K562 (cell line): Measurements from ENCODE around the gene C17orf113.

Experiments used
- CBX3 ChIP-seq, 2 experiments: IDR thresholded peaks; 1 replicate in 1 of 2; 2 replicates in 1 of 2; pipeline ENCODE4 v1.6.1; 2012; ENCODE audit warnings: inconsistent platforms in 2 of 2, low read length in 2 of 2, borderline replicate concordance in 1 of 2, control low read depth in 1 of 2
- EZH2 ChIP-seq: IDR thresholded peaks from 2 replicates; pipeline ENCODE4 v1.6.1; 2012; ENCODE audit warnings: low read depth, mild to moderate bottlenecking, inconsistent platforms, low read length, borderline replicate concordance
- FOSL1 ChIP-seq: fragments of 200-800 bp; sonication (Bioruptor generic); conservative IDR thresholded peaks from 2 replicates; pipeline ENCODE4 v1.6.1; 2016; ENCODE audit warnings: missing genetic modification characterization, missing compliant biosample characterization
- ZBTB7A ChIP-seq: IDR thresholded peaks from 2 replicates; pipeline ENCODE4 v1.6.1; 2011; ENCODE audit warnings: low read depth, mild to moderate bottlenecking, low read length, moderate library complexity, borderline replicate concordance; ENCODE audit not compliant: control insufficient read depth
- ZNF75A ChIP-seq: fragments of 450-650 bp; formaldehyde crosslinking; IDR thresholded peaks from 2 replicates; pipeline ENCODE4 v1.4.0; 2020; ENCODE audit warnings: mild to moderate bottlenecking
- ZNF778 ChIP-seq: fragments of 450-650 bp; formaldehyde crosslinking; IDR thresholded peaks from 2 replicates; pipeline ENCODE4 v1.4.0; 2020; ENCODE audit warnings: mild to moderate bottlenecking, moderate library complexity
- ZNF830 ChIP-seq: fragments of 250-450 bp; sonication (Bioruptor Pico); IDR thresholded peaks from 2 replicates; pipeline ENCODE4 v1.5.0; 2021; ENCODE audit warnings: mild to moderate bottlenecking
- TF ChIP-seq, protein P1 (sequence below), 3 experiments: IDR thresholded peaks in 2 of 3; conservative IDR thresholded peaks in 1 of 3; 2 replicates each; pipeline ENCODE4 v1.5.1; 2011 to 2012; ENCODE audit warnings: low read length in 3 of 3, mild to moderate bottlenecking in 3 of 3, control low read depth in 2 of 3, improper control_type of control experiment in 1 of 3, inconsistent platforms in 1 of 3, low read depth in 1 of 3, mixed read lengths in 1 of 3, moderate library complexity in 1 of 3; ENCODE audit not compliant: insufficient read depth in 2 of 3
- TF ChIP-seq, protein P2 (sequence below): fragments of 450-650 bp; conservative IDR thresholded peaks from 2 replicates; pipeline ENCODE4 v1.6.1; 2016; ENCODE audit warnings: missing genetic modification characterization, low read depth, mild to moderate bottlenecking, missing compliant biosample characterization, moderate library complexity

- TF ChIP-seq CBX3 (IDR thresholded peaks at IDR 0.05; ENCODE audit: borderline replicate concordance in 1 of 2, low read length in 2 of 2) (peak in 1 of 2 experiments; percentile 78; a peak in 1 of 3 replicates), ZBTB7A (peak; percentile 26; the same call in 1 of the 2 replicates), ZNF778 (CRISPR knock-in tag) (no peak), FOSL1 (tag) (no peak), ZNF75A (CRISPR knock-in tag) (no peak), ZNF830 (CRISPR knock-in tag) (no peak), EZH2 (no peak)
- TF ChIP-seq, protein P1, sequence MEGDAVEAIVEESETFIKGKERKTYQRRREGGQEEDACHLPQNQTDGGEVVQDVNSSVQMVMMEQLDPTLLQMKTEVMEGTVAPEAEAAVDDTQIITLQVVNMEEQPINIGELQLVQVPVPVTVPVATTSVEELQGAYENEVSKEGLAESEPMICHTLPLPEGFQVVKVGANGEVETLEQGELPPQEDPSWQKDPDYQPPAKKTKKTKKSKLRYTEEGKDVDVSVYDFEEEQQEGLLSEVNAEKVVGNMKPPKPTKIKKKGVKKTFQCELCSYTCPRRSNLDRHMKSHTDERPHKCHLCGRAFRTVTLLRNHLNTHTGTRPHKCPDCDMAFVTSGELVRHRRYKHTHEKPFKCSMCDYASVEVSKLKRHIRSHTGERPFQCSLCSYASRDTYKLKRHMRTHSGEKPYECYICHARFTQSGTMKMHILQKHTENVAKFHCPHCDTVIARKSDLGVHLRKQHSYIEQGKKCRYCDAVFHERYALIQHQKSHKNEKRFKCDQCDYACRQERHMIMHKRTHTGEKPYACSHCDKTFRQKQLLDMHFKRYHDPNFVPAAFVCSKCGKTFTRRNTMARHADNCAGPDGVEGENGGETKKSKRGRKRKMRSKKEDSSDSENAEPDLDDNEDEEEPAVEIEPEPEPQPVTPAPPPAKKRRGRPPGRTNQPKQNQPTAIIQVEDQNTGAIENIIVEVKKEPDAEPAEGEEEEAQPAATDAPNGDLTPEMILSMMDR (IDR thresholded peaks at IDR 0.05 in 2 of 3, conservative IDR thresholded peaks at IDR 0.05 in 1 of 3; ENCODE audit: insufficient read depth in 2 of 3, low read depth in 1 of 3, low read length in 3 of 3) = peak; percentile 90 to 93 (median 91)
- TF ChIP-seq, protein P2, sequence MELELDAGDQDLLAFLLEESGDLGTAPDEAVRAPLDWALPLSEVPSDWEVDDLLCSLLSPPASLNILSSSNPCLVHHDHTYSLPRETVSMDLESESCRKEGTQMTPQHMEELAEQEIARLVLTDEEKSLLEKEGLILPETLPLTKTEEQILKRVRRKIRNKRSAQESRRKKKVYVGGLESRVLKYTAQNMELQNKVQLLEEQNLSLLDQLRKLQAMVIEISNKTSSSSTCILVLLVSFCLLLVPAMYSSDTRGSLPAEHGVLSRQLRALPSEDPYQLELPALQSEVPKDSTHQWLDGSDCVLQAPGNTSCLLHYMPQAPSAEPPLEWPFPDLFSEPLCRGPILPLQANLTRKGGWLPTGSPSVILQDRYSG (tag) = no peak
These were observed 30.6 kb downstream of the C17orf113 start, which contains the start of gene NKIRAS2 for GRCh38 chr17:42019509-42020404.
